HepG2 (cell line): ENCODE measurements around the gene CCDC191. TPM values are rescaled to one million over a fixed set of nuclear protein-coding genes. Genes with fewer than 3 reads are reported as not detected.

ENCODE experiments used
- ATAC-seq: fragments of 200-7000 bp; cut with Tn5 transposase; 3 replicates; pipeline ENCODE4 v1.9.1; 2020; ENCODE audit warnings: mild to moderate bottlenecking, moderate library complexity
- BruUV-seq: library from RNA; stranded (reverse); fragments of 400-500 nt; replicated peaks from 2 replicates; lab custom pipeline; 2021; lab: Mats Ljungman, UMichigan
- CTCF ChIA-PET: fragments of 300-600 bp; formaldehyde crosslinking; extraction: SDS; loops from one replicate; lab custom pipeline; 2021; ENCODE audit warnings: low total read pairs, inconsistent platforms, low intra/inter-chr PET ratio; lab: Yijun Ruan, JAX
- POLR2A ChIA-PET: fragments of 350-600 bp; sonication (Branson Sonifier 250); formaldehyde crosslinking; loops from one replicate; lab custom pipeline; 2020; ENCODE audit warnings: antibody characterized with exemption, inconsistent platforms; lab: Yijun Ruan, JAX
- DNase-seq: peaks from one replicate; pipeline ENCODE4 v3.0.0-alpha.2; 2015; ENCODE audit warnings: low spot score
- FAIRE-seq: peaks from 3 replicates; lab custom pipeline; 2011; peaks lifted over from hg19 to GRCh38; lab: Jason Lieb, UNC
- H2AFZ ChIP-seq: one replicate; pipeline ENCODE4 v1.6.1; 2011; ENCODE audit warnings: low read length, inconsistent platforms
- H3K27ac ChIP-seq: fragments of 300-600 bp; 3 replicates; pipeline ENCODE4 v1.8.0; 2011; ENCODE audit warnings: mixed run types, mild to moderate bottlenecking, mixed read lengths, low read length, inconsistent platforms; ENCODE audit not compliant: insufficient read depth; ENCODE audit errors: extremely low read length
- H3K27me3 ChIP-seq, 2 experiments: fragments of 200-600 bp in 1 of 2; 2 replicates in 1 of 2; 3 replicates in 1 of 2; pipeline versions ENCODE4 v1.6.0 to v1.8.0; 2011; ENCODE audit warnings: low read length in 2 of 2, mild to moderate bottlenecking in 2 of 2, moderate library complexity in 2 of 2, inconsistent platforms in 1 of 2; ENCODE audit not compliant: insufficient read depth in 2 of 2, control insufficient read depth in 1 of 2
- H3K36me3 ChIP-seq, 2 experiments: fragments of 200-600 bp in 1 of 2; replicated peaks in 1 of 2; 2 replicates in 1 of 2; 3 replicates in 1 of 2; pipeline versions ENCODE4 v1.5.1 to v1.8.0; 2011; ENCODE audit warnings: low read length in 2 of 2, inconsistent platforms in 1 of 2; ENCODE audit not compliant: insufficient read depth in 2 of 2, control insufficient read depth in 1 of 2
- H3K4me1 ChIP-seq: 2 replicates; pipeline ENCODE4 v1.5.1; 2012; ENCODE audit warnings: low read length, inconsistent platforms; ENCODE audit not compliant: insufficient read depth
- H3K4me2 ChIP-seq: 2 replicates; pipeline ENCODE4 v1.6.0; 2011; ENCODE audit warnings: low read depth, low read length, inconsistent platforms
- H3K4me3 ChIP-seq, 3 experiments: fragments of 200-600 bp in 1 of 3; sonication (generic), shearing (Covaris generic) in 1 of 3; replicated peaks in 1 of 3; 2 replicates each; pipeline ENCODE4 v1.5.1; 2011 to 2016; ENCODE audit warnings: low read length in 3 of 3, inconsistent platforms in 2 of 3, low read depth in 2 of 3, mild to moderate bottlenecking in 2 of 3, control low read depth in 1 of 3, mixed read lengths in 1 of 3; ENCODE audit not compliant: insufficient read depth in 1 of 3
- H3K79me2 ChIP-seq: one replicate; pipeline ENCODE4 v1.6.1; 2011; ENCODE audit warnings: low read length, inconsistent platforms; ENCODE audit not compliant: insufficient read depth
- H3K9ac ChIP-seq: 2 replicates; pipeline ENCODE4 v1.6.0; 2011; ENCODE audit warnings: mild to moderate bottlenecking, low read depth, low read length, inconsistent platforms; ENCODE audit not compliant: insufficient read depth
- H3K9me3 ChIP-seq: 2 replicates; pipeline ENCODE4 v1.5.1; 2012; ENCODE audit warnings: mild to moderate bottlenecking, low read length
- H4K20me1 ChIP-seq: 2 replicates; pipeline ENCODE4 v1.6.0; 2011; ENCODE audit warnings: inconsistent platforms, mild to moderate bottlenecking, low read length, moderate library complexity; ENCODE audit not compliant: insufficient read depth
- ATF5 ChIP-seq: sonication (generic); formaldehyde crosslinking; IDR thresholded peaks from 2 replicates; pipeline ENCODE4 v1.4.0; 2020; ENCODE audit warnings: mild to moderate bottlenecking, low read depth, missing genetic modification reagents
- BRCA1 ChIP-seq: sonication (generic); formaldehyde crosslinking; IDR thresholded peaks from 2 replicates; pipeline ENCODE4 v1.4.0; 2020; ENCODE audit warnings: missing genetic modification reagents
- CENPT ChIP-seq: sonication (generic); formaldehyde crosslinking; IDR thresholded peaks from 2 replicates; pipeline ENCODE4 v1.8.0; 2022; ENCODE audit warnings: low read depth, mild to moderate bottlenecking, moderate library complexity, missing genetic modification reagents
- NCOA5 ChIP-seq: sonication (generic); formaldehyde crosslinking; IDR thresholded peaks from 2 replicates; pipeline ENCODE4 v1.4.0; 2020; ENCODE audit warnings: missing genetic modification reagents
- THRA ChIP-seq: sonication (generic); formaldehyde crosslinking; IDR thresholded peaks from 2 replicates; pipeline ENCODE4 v1.4.0; 2020; ENCODE audit warnings: missing genetic modification reagents, borderline replicate concordance
- ZBTB25 ChIP-seq: IDR thresholded peaks from 2 replicates; pipeline ENCODE4 v1.6.1; 2018; ENCODE audit warnings: missing genetic modification reagents
- ZBTB37 ChIP-seq: sonication (generic); formaldehyde crosslinking; IDR thresholded peaks from 2 replicates; pipeline ENCODE4 v1.4.0; 2020; ENCODE audit warnings: mild to moderate bottlenecking, missing genetic modification reagents
- ZNF296 ChIP-seq: sonication (generic); formaldehyde crosslinking; conservative IDR thresholded peaks from 2 replicates; pipeline ENCODE4 v1.5.0; 2020; ENCODE audit warnings: mild to moderate bottlenecking, missing genetic modification reagents
- ZNF430 ChIP-seq: sonication (generic); formaldehyde crosslinking; IDR thresholded peaks from 2 replicates; pipeline ENCODE4 v1.9.0; 2021; ENCODE audit warnings: mild to moderate bottlenecking, missing genetic modification reagents
- ZSCAN5A ChIP-seq: sonication (generic); formaldehyde crosslinking; IDR thresholded peaks from 2 replicates; pipeline ENCODE4 v1.8.0; 2022; ENCODE audit warnings: mild to moderate bottlenecking, missing genetic modification reagents, borderline replicate concordance
- WGBS: methylation state at CpG from one replicate; pipeline ENCODE4 v1.1.6; 2017; ENCODE audit warnings: low lambda C conversion rate; 5-methylcytosine and 5-hydroxymethylcytosine counted together
- in situ Hi-C: cut with HindIII; loops from 2 replicates; pipeline ENCODE4 v1.10.0; 2017; ENCODE audit warnings: low pct_unique_long_range_greater_than_20kb; ENCODE audit not compliant: extremely low pct_ligation_motif_present
- intact Hi-C: fragments of 100-400 bp; cut with micrococcal nuclease; formaldehyde crosslinking; loops from one replicate; pipeline ENCODE4 v1.10.0; 2022; ENCODE audit not compliant: unreplicated experiment
- polyA plus RNA-seq, 8 experiments: library from polyadenylated mRNA; depleted of rRNA in 3 of 8; stranded (reverse) in 7 of 8; unstranded in 1 of 8; fragments of >200 nt; fragmentation: Illumina TruSeq in 4 of 8; extraction: Trizol in 4 of 8; gene quantifications; 2 replicates each; pipeline versions ENCODE4 v1.2.1 to v1.2.3, GENCODE V29; 2011 to 2016; ENCODE audit warnings: low read depth in 4 of 8, missing spikeins in 1 of 8, mixed read lengths in 1 of 8; ENCODE audit not compliant: insufficient read depth in 1 of 8
- total RNA-seq, 5 experiments: library from RNA; depleted of rRNA; stranded (reverse); fragments of >200 nt; fragmentation: Illumina TruSeq; extraction: Trizol; gene quantifications; 2 replicates each; pipeline ENCODE4 v1.2.3, GENCODE V29; 2016; ENCODE audit warnings: low read depth in 1 of 5

The CCDC191 gene
- total and polyA plus RNA-seq, 2 of the 13 experiments (the other 11 are each of a cell fraction or from before 2014, with no cell fraction given) = 0.91 to 1.4 TPM

- Histone ChIP-seq H3K4me3 (no peak overlapping the region), H3K9me3 (no peaks in the 10 kb centered on the region), H3K79me2 (no peaks in the 10 kb centered on the region), H3K9ac (no peak overlapping the region), H3K4me1 (no peaks in the 10 kb centered on the region), H4K20me1 (no peaks in the 10 kb centered on the region), H2AFZ (no peak overlapping the region), H3K4me2 (no peak overlapping the region), H3K36me3 (no peaks in the 10 kb centered on the region), H3K27me3 (no peaks in the 10 kb centered on the region), H3K27ac (no peak overlapping the region)
- ATAC-seq (no peak), DNase-seq (no peak), FAIRE-seq (no peak)
- CTCF ChIA-PET = no interaction called here
- POLR2A ChIA-PET = interaction anchor here (0.6 kb wide), 1 partner anchor 11 kb away, joined by 3 read pairs; no protein-coding TSS in a partner anchor
- intact Hi-C loops = no loop called here
- in situ Hi-C loops = no loop called here
- no peak for TF ChIP-seq CENPT (CRISPR knock-in tag)
- TF ChIP-seq BRCA1 (CRISPR knock-in tag) = no peak
- TF ChIP-seq NCOA5 (CRISPR knock-in tag) = no peak
- no peak for TF ChIP-seq THRA (CRISPR knock-in tag)
- no peak for TF ChIP-seq ZBTB25 (CRISPR knock-in tag)
- TF ChIP-seq ZNF430 = no peak
- no peak for TF ChIP-seq ZSCAN5A
- no peak for TF ChIP-seq ATF5 (CRISPR knock-in tag)
- no peak for TF ChIP-seq ZBTB37 (CRISPR knock-in tag)
- TF ChIP-seq ZNF296 = no peak
- BruUV-seq = no TSS peak
- WGBS = 63% methylated on average over 5 of the region's 5 CpGs
Observed at GRCh38 chr3:114005481-114005880, 50.8 kb downstream of the CCDC191 start.
